ENCODE measurements around the gene FAM151A. TPM values are rescaled to one million over a fixed set of nuclear protein-coding genes. Genes with fewer than 3 reads are reported as not detected.

The FAM151A gene
- total RNA-seq, 4 donors from 2014 or later = not detected

DNA sequence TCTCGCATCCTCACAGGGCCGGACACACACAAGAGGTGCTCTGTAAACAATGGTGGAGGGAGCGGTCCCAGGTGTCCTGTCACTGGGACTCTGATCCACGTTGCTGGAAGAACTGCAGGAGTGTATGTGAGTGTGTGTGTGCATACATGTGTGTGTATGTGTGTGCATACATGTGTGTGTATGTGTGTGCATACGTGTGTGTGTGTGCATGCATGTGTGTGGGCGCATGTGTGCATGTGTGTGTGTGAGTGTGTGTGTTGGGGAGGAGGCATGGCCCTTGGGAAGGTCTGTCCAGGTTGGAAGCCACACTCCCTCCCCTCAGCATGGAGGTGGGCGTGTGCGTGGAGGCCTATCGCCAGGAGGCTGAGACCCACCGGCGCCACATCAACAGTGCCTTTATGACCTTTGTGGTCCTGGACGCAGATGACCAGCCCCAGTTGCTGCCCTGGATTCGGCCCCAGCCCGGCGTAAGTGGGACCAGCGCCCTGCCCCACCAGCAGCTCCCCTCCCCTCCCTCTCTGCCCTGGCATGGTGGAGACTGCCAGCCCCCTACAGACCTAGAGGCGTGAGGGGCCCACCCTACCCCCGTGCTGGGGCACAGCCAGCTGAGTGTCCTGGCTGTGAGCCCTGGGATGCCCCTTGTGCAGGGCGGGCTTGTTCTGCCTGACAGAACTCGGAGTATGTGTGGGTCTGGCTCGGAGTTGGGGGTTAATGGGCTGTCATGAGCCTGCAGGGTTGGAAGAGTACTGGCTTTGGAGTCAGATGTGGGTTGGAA is 22.2 kb downstream of the FAM151A start:
- Histone ChIP-seq H3K9me3 (no peaks in the 10 kb centered on the region), H3K36me3 (peaks cover 10 to 92% (median 79%) of the 10 kb centered on the region in 4 donors), H3K4me1 (no peaks in the 10 kb centered on the region), H3K27ac (replicated peaks in 1 of 4) (no peak overlapping the region), H3K4me3 (no peak overlapping the region), H3K27me3 (no peaks in the 10 kb centered on the region)
- no peak for TF ChIP-seq EP300 (IDR thresholded peaks at IDR 0.05)
- no peak for TF ChIP-seq POLR2A (IDR thresholded peaks at IDR 0.05; ENCODE audit: low read depth)
- no peak for TF ChIP-seq POLR2AphosphoS5 (IDR thresholded peaks at IDR 0.05)
- TF ChIP-seq, protein P1, sequence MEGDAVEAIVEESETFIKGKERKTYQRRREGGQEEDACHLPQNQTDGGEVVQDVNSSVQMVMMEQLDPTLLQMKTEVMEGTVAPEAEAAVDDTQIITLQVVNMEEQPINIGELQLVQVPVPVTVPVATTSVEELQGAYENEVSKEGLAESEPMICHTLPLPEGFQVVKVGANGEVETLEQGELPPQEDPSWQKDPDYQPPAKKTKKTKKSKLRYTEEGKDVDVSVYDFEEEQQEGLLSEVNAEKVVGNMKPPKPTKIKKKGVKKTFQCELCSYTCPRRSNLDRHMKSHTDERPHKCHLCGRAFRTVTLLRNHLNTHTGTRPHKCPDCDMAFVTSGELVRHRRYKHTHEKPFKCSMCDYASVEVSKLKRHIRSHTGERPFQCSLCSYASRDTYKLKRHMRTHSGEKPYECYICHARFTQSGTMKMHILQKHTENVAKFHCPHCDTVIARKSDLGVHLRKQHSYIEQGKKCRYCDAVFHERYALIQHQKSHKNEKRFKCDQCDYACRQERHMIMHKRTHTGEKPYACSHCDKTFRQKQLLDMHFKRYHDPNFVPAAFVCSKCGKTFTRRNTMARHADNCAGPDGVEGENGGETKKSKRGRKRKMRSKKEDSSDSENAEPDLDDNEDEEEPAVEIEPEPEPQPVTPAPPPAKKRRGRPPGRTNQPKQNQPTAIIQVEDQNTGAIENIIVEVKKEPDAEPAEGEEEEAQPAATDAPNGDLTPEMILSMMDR (IDR thresholded peaks at IDR 0.05) = no peak
- intact Hi-C loops (cut with DNase I) = no loop called here
- DNase-seq (ENCODE audit: extremely low spot score) = no peak
- 87% methylated on average over 19 of the region's 21 CpGs for WGBS

DNA sequence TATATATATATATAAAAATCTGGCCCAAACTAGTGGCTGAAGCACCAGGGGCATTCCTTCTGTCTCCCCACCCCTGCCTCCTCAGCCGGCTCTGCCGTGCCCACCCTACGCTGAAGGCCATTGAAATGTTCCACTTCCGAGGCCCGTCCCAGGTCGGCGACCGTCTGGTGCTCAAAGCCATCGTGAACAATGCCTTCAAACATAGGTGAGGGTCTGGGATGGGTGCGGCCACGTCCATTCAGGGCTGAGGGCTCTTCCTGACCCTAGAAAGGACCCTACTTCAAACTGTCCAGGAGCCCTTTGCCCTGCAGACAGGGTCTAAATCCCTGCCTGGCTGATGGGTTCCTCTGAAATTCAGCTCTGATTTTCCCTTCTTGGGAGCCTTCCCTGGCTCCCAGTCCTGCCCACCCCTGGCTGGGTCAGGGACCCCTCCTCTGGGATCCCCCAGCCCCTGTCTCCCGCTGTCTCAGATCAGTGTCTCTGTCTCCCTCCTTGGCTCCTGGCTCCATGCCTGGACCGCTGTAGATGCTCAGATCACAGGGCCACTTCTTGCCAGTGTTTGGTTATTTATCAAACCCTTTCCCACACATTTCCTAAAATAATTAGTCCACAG is 24.0 kb downstream of the FAM151A start:
- TF ChIP-seq, protein P1 (IDR thresholded peaks at IDR 0.05) = no peak
- no peak for TF ChIP-seq POLR2A (IDR thresholded peaks at IDR 0.05; ENCODE audit: low read depth)
- TF ChIP-seq POLR2AphosphoS5 (IDR thresholded peaks at IDR 0.05) = no peak
- no peak for TF ChIP-seq EP300 (IDR thresholded peaks at IDR 0.05)
- Histone ChIP-seq H3K27me3 (no peaks in the 10 kb centered on the region), H3K4me3 (no peak overlapping the region), H3K4me1 (no peaks in the 10 kb centered on the region), H3K27ac (replicated peaks in 1 of 4) (no peak overlapping the region), H3K36me3 (peaks cover 16 to 95% (median 75%) of the 10 kb centered on the region in 4 donors), H3K9me3 (no peaks in the 10 kb centered on the region)
- DNase-seq (ENCODE audit: extremely low spot score) = no peak
- 88% methylated on average over 13 of the region's 13 CpGs for WGBS
- intact Hi-C loops (cut with DNase I) = no loop called here

DNA sequence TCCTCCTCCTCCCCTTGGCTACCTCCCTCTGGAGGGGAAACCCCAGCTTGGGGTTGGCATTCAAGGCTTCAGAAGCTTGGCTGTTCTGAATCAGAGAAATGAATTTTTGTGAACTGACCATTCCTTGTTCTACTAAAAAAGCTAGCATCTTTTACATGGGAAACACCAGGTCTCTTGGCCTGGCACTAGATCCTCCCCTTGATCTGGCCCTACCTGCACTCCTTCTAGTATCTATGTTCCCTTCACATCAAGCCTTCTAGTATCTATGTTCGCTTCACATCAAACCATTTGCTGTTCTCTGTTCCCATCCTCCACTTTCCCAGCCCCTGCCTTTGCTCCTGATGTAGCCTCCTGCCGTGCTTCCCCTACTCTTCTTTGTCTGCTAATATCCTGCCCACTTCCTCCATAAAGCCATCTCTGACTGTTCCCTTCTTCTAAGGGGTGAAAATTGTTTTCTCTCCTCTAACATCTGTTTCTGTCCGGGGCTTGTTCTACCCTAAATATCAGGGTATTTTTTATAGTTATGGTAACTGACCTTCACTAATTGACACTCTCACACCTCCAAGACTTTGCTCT is 25.8 kb downstream of the FAM151A start:
- no peak for DNase-seq (ENCODE audit: extremely low spot score)
- WGBS = 74% methylated on average over 3 of the region's 3 CpGs
- Histone ChIP-seq H3K36me3 (peaks cover 23 to 94% (median 68%) of the 10 kb centered on the region in 4 donors), H3K9me3 (no peaks in the 10 kb centered on the region), H3K27me3 (no peaks in the 10 kb centered on the region), H3K4me1 (no peaks in the 10 kb centered on the region), H3K4me3 (no peak overlapping the region), H3K27ac (replicated peaks in 1 of 4) (no peak overlapping the region)
- intact Hi-C loops (cut with DNase I) = no loop called here
- TF ChIP-seq POLR2A (IDR thresholded peaks at IDR 0.05; ENCODE audit: low read depth) = no peak
- TF ChIP-seq EP300 (IDR thresholded peaks at IDR 0.05) = no peak
- TF ChIP-seq, protein P1 (IDR thresholded peaks at IDR 0.05) = no peak

DNA sequence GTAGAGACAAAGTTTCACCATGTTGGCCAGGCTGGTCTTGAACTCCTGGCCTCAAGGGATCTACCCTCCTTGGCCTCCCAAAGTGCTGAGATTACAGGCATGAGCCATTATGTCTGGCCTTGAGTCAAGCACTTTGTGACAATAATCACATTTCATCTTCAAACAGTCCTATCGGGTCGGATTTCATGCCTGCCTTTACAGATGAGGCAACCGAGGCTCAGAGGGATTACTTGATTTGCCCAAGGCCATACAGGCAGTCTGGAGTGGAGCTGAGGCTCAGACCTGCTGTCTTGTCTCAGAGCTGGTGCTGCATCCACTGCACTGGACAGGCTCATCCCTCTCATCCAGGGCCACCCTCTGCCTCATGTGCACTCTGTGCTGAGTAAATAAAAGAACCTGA is 26.6 kb downstream of the FAM151A start:
- TF ChIP-seq EP300 (IDR thresholded peaks at IDR 0.05) (no peak), POLR2AphosphoS5 (IDR thresholded peaks at IDR 0.05) (no peak), POLR2A (IDR thresholded peaks at IDR 0.05; ENCODE audit: low read depth) (no peak)
- TF ChIP-seq, protein P1 (IDR thresholded peaks at IDR 0.05) = no peak
- no peak for DNase-seq (ENCODE audit: extremely low spot score)
- Histone ChIP-seq H3K27ac (replicated peaks in 1 of 4) (no peak overlapping the region), H3K4me3 (no peak overlapping the region), H3K36me3 (peaks cover 23 to 91% (median 64%) of the 10 kb centered on the region in 4 donors), H3K4me1 (no peaks in the 10 kb centered on the region), H3K27me3 (no peaks in the 10 kb centered on the region), H3K9me3 (no peaks in the 10 kb centered on the region)
- 100% methylated on average over 2 of the region's 3 CpGs for WGBS
- intact Hi-C loops (cut with DNase I) = no loop called here
